Measurements from ENCODE around the gene MPP4. TPM values are rescaled to one million over a fixed set of nuclear protein-coding genes. Genes with fewer than 3 reads are reported as not detected.

MPP4 gene
- total and polyA plus RNA-seq, 7 donors: 0.06 to 0.34 (median 0.17) TPM; not detected in 2

DNA sequence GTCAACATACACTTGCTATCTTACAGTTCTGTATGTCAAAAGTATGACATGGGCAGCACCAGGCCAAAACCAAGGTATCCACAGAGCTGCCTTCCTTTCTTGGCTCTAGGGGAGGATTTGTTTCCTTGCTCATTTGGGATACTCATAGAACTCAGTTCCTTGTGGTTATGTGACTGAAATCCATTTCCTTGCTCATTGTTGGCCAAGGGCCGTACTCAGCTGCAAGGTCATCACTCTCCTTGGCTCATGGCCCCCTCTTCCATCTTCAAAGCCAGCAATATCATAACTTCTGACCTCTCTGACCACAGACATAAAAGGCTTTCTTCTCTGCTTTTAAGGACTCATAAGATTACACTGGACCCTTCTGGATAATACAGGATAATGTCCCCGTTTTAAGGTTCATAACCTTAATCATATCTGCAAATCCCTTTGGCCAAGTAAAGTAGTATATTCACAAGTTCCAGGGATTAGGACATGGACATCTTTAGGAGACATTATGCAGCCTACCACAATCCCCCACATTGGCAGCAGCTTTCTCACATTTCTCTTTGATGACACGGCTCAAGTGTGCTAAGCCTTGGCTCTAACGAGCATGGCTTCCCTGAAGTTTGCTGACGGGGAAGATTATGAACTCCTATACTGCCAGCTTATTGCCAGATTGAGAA, 76.0 kb downstream of the MPP4 start:
- H3K27ac ChIP-seq: peak overlapping the region; percentile 21
- ATAC-seq (no peak), DNase-seq (no peak)
- intact Hi-C loops (cut with DNase I): loop anchor here in 1 of 2 donors (10.0 kb wide), 1 partner anchor 248 kb away; no protein-coding TSS in a partner anchor
- H3K27me3 ChIP-seq (ENCODE audit: insufficient read depth in 3 of 3, low read length in 2 of 3): no peaks in the 10 kb centered on the region
- no peak overlapping the region for H3K4me3 ChIP-seq
- peaks cover 0 to 46% of the 10 kb centered on the region in 2 donors for H3K36me3 ChIP-seq (ENCODE audit: insufficient read depth in 1 of 2, low read depth in 1 of 2)
- no peaks in the 10 kb centered on the region for H3K9me3 ChIP-seq
- TF ChIP-seq, protein P1, sequence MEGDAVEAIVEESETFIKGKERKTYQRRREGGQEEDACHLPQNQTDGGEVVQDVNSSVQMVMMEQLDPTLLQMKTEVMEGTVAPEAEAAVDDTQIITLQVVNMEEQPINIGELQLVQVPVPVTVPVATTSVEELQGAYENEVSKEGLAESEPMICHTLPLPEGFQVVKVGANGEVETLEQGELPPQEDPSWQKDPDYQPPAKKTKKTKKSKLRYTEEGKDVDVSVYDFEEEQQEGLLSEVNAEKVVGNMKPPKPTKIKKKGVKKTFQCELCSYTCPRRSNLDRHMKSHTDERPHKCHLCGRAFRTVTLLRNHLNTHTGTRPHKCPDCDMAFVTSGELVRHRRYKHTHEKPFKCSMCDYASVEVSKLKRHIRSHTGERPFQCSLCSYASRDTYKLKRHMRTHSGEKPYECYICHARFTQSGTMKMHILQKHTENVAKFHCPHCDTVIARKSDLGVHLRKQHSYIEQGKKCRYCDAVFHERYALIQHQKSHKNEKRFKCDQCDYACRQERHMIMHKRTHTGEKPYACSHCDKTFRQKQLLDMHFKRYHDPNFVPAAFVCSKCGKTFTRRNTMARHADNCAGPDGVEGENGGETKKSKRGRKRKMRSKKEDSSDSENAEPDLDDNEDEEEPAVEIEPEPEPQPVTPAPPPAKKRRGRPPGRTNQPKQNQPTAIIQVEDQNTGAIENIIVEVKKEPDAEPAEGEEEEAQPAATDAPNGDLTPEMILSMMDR (IDR thresholded peaks at IDR 0.05): no peak
- 67 to 78% (median 68%) methylated on average over 5 of the region's 5 CpGs for WGBS, 3 donors
- H3K4me1 ChIP-seq: no peaks in the 10 kb centered on the region

DNA sequence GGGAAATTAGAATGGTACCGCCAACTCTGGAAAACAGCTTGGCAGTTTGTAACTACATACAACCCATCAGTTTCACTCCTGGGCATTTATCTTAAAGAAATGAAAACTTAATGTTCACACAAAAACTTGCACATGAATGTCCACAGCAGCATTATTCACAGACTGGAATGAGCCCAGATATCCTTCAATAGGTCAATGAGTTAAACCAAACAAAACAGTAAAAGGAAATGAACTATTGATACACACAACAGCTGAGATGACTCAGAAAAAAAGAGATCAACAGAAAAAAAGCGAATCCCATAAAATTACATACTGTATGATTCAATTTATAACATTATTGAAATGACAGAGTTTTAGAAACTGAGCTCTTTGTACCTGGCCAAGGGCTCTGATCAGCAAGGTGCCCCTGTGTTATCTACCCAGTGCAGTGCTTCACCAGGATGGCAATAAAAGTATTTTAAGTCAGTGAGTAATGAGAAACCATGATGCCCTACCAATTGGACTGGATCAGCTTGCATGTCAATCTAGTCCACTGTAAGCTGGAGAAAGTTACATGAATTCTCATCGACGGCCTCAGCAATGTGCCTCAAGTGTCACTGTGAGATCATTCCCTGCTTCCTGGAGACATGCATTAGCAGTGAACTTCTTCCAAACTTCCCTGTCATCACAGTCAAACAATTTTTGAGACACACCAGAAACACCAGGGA, 77.0 kb downstream of the MPP4 start:
- Histone ChIP-seq H3K27ac (peak overlapping the region; percentile 27), H3K4me1 (no peaks in the 10 kb centered on the region), H3K4me3 (no peak overlapping the region), H3K9me3 (no peaks in the 10 kb centered on the region), H3K36me3 (ENCODE audit: insufficient read depth in 1 of 2, low read depth in 1 of 2) (peaks cover 0 to 36% of the 10 kb centered on the region in 2 donors), H3K27me3 (ENCODE audit: insufficient read depth in 3 of 3, low read length in 2 of 3) (no peaks in the 10 kb centered on the region)
- intact Hi-C loops (cut with DNase I): loop anchor here in 1 of 2 donors (10.0 kb wide), 1 partner anchor 247 kb away; no protein-coding TSS in a partner anchor
- 62 to 79% (median 67%) methylated on average over 4 of the region's 4 CpGs for WGBS, 3 donors
- ATAC-seq (peak; percentile 10 to 81 (median 68)), DNase-seq (no peak)
- TF ChIP-seq, protein P1 (IDR thresholded peaks at IDR 0.05): no peak

DNA sequence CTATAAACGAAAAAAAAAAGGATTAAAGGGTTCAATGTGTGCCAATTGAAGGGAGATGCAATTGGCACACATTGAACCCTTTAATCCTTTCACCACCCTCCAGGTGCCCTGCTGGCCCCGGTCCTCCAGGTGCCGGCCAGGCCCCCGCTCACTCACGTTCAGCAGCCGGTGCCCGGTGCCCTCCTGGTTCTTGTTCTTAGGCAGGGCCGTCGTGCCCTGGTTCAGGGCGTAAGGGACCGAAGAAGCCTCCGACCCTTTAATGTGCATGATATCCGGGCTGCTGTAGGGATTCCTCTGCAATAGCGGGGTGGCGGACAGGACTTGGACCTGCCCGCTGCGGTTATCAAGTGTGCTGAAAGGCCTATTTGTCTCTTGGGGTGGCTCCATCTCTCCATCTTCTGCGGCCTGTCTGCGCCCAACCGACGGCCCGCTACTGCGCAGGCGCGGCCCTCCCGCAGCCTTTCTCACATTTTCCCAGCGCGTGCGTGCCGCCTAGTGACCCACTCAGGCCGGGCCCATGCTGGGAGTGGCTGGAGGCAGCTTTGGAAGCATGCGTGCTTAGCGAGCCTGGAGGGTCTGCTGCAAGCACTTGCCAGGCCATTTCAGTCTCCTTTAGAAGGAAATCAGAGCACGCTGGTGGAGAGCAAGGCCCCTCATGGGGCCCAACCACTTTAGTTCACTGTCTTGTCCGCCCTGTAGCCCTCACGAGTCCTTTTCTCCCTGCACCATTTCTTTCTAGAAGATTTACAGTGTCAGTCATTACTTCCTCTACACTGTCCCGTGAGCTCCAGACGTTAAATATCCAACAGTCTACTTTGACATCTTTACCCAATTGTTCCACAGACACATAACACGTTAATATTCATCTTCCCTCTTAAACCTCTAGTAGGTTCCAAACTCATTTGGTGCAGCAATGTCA, 79.4 kb downstream of the MPP4 start:
- WGBS, 3 donors: 35 to 39% (median 37%) methylated on average over 39 of the region's 39 CpGs
- no peaks in the 10 kb centered on the region for H3K4me1 ChIP-seq
- no peak overlapping the region for H3K27ac ChIP-seq
- DNase-seq (peak; percentile 79 to 83), ATAC-seq (peak; percentile 62 to 81 (median 75))
- TF ChIP-seq, protein P1 (IDR thresholded peaks at IDR 0.05): no peak
- peaks cover 0 to 11% of the 10 kb centered on the region in 2 donors for H3K36me3 ChIP-seq (ENCODE audit: insufficient read depth in 1 of 2, low read depth in 1 of 2)
- intact Hi-C loops (cut with DNase I): no loop called here
- no peaks in the 10 kb centered on the region for H3K9me3 ChIP-seq
- H3K27me3 ChIP-seq (ENCODE audit: insufficient read depth in 3 of 3, low read length in 2 of 3): no peaks in the 10 kb centered on the region
- peak overlapping the region; percentile 13 for H3K4me3 ChIP-seq

DNA sequence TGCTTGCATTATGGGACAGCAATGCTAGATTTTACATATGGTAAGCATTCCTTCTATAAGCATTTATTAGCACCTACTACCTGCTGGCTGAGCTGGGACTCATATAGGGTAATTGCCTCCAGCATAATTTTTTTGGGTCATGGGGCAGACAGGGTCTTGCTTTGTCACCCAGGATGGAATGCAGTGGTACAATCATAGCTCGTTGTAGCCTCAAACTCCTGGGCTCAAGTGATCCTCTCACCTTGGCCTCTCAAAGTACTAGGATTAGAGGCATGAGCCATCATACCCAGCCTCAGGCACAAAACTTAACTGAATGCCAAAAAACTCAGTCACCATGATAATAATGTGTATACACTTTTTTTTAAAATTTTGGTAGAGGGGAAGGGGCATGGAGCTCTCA, 90.4 kb downstream of the MPP4 start:
- H3K4me1 ChIP-seq: no peaks in the 10 kb centered on the region
- H3K27me3 ChIP-seq (ENCODE audit: insufficient read depth in 3 of 3, low read length in 2 of 3): no peaks in the 10 kb centered on the region
- TF ChIP-seq, protein P1 (IDR thresholded peaks at IDR 0.05): no peak
- ATAC-seq: no peak
- H3K4me3 ChIP-seq: no peak overlapping the region
- no peak overlapping the region for H3K27ac ChIP-seq
- no peaks in the 10 kb centered on the region for H3K9me3 ChIP-seq
- WGBS, 3 donors: 64 to 71% (median 68%) methylated on average over 1 of the region's 1 CpG
- no peaks in the 10 kb centered on the region for H3K36me3 ChIP-seq (ENCODE audit: insufficient read depth in 1 of 2, low read depth in 1 of 2)
- no peak for DNase-seq
- intact Hi-C loops (cut with DNase I): no loop called here

All from psoas muscle (tissue), 8 donors.